NCI-H2029 (cell line): ENCODE data around the gene AGO1.
"Not testable (repeated sequence)": the region's sequence is repeated elsewhere in the genome, so short reads cannot be mapped to it uniquely, and the experiment has no call there.

ENCODE experiments used
- DNase-seq: peaks from one replicate; lab custom pipeline; 2025; lab: John Stamatoyannopoulos, UW

The AGO1 gene

GRCh38 chr1:35869245-35869950, 13.6 kb upstream of the AGO1 start:
- not testable (repeated sequence) for DNase-seq

- DNase-seq, result no peak
These were observed 12.2 kb upstream of the AGO1 start for GRCh38 chr1:35870651-35871309.

DNA sequence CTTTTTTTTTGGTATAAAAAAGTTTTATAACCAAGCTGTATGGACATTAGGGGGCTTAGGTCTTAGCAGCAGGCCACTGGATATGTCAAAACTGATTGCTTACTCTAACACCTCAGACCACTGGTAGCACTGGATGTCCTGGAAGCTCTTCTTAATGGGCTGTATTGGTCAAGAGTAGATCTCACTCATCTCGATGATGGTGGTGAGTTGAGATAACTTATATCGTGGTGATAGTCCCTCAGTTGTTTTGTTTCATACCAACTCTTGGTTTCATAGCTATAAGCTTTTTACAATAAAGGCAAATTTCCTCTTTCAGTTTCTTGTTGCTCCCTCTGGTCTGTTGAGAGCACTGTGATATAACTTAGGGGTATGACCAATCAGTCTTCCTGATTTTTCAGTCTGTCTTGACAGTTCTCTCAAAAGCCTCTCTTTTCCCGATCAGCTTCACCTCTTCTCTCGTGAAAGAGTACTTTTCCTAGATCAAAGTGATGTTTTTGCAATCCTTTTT, 9.7 kb upstream of the AGO1 start:
- no peak for DNase-seq

DNA sequence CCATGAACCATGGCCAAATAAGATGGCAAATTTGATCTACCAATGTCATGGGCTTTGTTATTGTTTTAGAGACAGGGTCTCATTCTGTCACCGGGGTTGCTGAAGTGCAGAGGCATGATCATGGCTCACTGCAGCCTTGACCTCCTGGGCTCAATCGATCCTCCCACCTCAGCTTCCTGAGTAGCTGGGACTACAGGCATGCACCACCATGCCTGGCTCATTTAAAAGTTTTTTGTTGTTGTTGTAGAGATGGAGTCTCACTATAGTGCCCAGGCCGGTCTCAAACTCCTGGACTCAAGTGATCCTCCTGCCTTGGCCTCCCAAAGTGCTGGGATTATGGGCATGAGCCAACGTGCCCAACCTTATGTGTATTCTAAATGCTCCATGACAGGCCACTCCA, 8.9 kb upstream of the AGO1 start:
- not testable (repeated sequence) for DNase-seq

- no peak for DNase-seq
These were observed 6.0 kb upstream of the AGO1 start for GRCh38 chr1:35876988-35877387.

GRCh38 chr1:35881850-35882273, 1.1 kb upstream of the AGO1 start:
- no peak for DNase-seq

GRCh38 chr1:35882586-35882944, 444 bp upstream of the AGO1 start:
- no peak for DNase-seq

DNA sequence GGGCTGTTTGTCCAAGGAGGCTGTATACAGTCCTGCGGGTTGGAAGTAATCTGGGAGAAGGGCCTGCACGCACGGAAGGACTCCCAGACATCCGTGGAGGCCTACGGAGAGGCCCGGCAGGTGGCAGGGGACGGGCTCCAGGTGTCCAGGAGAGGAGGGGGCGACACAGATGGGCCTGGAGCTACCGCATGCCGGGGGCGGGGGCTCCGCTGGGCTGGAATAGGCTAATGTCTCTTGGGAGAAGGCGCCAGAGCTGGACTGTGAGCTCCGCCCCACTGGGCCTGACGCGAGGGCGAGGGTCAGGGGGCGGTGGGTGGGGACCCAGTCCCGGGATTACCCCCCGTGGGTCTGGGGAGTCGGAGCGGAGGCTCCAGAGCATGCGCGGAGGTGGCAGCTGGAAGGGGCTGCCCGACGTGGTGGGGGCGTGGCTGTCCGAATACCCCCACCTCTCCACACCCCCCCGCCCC, 659 bp downstream of the AGO1 start:
- DNase-seq, result peak; percentile 10

DNA sequence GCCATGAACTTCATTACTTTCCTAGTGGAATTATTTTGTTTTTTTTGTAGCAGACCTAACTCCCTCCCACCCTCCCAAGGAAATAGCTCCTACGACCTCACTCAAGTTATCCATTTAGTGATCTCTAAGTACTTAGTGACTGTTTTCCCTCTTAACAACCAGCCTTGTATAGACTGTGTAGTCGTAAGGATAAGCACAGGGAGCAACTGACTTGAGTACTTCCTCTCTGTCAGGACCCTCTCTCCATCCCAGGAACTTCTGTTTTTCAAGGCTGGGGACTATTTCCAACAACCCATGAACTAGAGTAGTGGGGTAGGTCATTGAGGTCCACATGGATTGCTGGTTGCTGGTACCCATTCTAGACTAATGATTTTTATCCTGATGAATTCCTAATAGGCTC, 1.9 kb downstream of the AGO1 start:
- DNase-seq, result no peak

- DNase-seq, result no peak
These were observed 3.1 kb downstream of the AGO1 start for GRCh38 chr1:35885961-35886558.

DNA sequence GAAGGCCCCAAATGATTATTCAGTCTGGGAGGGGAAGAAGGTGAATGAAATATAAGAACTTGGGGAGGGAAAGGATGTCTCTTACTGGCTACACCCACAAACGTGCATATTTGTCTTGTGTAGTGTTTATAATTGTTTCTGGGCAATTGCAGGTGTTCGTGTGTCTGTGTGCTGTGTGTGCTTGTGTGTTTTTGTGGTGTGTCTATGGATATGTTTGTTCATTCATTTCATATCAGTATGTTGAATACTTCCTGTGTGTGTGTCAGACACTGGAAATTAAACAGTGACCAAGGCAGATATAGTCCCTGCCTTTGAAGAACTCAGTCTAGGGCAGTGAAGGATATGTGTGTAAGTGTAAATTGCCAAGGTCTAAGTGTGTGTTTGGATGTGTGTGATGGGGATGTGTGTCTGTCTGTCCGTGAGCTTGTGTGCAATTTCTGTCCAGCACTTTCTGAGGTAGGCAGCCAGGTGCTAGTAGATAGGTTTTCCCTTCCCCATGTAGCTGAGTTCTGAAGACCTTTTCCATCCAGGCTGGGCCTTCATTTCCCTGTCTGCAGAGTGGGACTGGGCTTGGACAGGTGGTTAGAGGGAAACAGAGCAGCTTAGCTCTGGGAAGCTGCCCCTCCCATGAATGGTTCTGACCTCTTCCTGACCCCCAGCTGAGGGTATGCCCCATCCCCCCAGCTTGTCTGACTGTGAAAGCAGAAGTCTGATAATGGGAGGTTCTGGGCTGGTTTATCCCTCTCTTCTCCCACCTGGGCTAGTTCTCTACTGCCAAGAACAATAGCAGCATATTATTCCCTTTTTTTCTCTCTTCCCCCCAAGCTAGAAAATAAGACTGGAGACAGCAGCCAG, 3.8 kb downstream of the AGO1 start:
- DNase-seq, result no peak

DNA sequence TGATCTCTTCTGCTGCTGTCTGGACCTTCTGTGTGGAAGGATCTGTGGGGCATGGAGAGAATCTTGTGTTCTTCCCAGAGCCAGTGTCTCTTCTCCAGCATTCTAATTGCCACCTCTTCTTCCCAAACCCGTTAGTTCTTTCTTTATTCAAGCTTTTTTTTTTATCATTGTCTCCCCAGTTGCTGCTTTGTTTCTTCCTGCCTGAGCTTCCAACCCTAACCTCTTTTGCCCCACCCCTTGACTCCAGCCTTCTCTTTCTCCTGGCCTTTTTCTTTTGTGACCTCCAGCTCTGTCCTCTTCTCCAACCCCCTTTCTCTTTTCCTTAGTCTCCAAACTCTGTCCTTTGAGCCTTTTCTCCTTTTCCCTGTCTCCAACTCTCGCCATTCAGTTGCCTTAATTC, 4.5 kb downstream of the AGO1 start:
- DNase-seq, result no peak

GRCh38 chr1:35888255-35888654, 5.2 kb downstream of the AGO1 start:
- no peak for DNase-seq

- DNase-seq, result not testable (repeated sequence)
These were observed 6.0 kb downstream of the AGO1 start for GRCh38 chr1:35888981-35889380.

- DNase-seq, result no peak
These were observed 10.3 kb downstream of the AGO1 start for GRCh38 chr1:35893051-35893879.

DNA sequence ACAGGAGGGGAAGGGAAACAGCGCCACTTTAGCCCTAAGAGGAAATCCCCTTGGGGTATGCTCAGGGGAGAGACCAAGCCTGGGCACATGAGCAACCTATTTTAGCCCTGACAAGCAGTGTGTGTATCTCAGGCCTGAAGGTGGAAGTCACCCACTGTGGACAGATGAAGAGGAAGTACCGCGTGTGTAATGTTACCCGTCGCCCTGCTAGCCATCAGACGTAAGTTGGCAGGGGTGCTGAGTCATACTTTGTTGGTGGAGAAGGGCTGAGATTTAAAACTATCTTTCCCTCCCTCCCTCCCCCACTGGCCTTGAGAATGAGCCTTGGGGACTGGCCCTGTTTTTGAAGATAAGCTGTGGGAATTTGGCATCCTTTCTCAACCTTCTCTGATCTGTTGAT, 11.2 kb downstream of the AGO1 start:
- DNase-seq, result no peak

- DNase-seq, result no peak
These were observed 11.6 kb downstream of the AGO1 start for GRCh38 chr1:35894656-35895055.

- no peak for DNase-seq
These were observed 16.9 kb downstream of the AGO1 start for GRCh38 chr1:35899941-35900340.

GRCh38 chr1:35901235-35901634, 18.2 kb downstream of the AGO1 start:
- DNase-seq, result no peak

- DNase-seq, result no peak
These were observed 19.7 kb downstream of the AGO1 start for GRCh38 chr1:35902671-35903070.

DNA sequence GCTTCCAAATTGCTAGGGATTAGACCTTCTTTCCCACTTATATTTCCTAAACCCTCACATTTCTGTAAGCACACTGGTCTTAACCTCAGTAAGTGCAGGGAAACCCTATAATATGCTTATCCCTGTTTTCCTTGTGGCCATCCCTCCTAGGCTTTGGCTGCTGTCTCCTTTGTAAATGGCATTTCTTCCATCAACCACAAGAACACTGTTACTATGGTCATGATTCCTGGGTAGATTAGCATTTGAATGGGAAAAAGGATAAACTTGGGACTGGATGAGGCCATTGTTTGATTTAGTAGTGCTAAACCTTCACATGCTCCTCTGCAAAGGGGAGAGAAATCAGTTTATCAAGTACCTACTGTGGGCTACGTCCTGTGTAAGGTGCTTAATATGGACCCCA, 31.7 kb downstream of the AGO1 start:
- no peak for DNase-seq
